PC-9 (cell line): ENCODE results near the gene POU2AF1.

Source experiments
- EZH2 ChIP-seq: fragments of 200-600 bp; sonication (generic); IDR thresholded peaks from 2 replicates; pipeline ENCODE4 v1.8.0; 2017; ENCODE audit warnings: antibody characterized with exemption, low read depth
- TF ChIP-seq, protein P1 (sequence below): fragments of 200-600 bp; sonication (generic); conservative IDR thresholded peaks from 2 replicates; pipeline ENCODE4 v1.6.1; 2017; ENCODE audit warnings: mixed run types, antibody characterized with exemption, mild to moderate bottlenecking, moderate library complexity

- TF ChIP-seq, protein P1, sequence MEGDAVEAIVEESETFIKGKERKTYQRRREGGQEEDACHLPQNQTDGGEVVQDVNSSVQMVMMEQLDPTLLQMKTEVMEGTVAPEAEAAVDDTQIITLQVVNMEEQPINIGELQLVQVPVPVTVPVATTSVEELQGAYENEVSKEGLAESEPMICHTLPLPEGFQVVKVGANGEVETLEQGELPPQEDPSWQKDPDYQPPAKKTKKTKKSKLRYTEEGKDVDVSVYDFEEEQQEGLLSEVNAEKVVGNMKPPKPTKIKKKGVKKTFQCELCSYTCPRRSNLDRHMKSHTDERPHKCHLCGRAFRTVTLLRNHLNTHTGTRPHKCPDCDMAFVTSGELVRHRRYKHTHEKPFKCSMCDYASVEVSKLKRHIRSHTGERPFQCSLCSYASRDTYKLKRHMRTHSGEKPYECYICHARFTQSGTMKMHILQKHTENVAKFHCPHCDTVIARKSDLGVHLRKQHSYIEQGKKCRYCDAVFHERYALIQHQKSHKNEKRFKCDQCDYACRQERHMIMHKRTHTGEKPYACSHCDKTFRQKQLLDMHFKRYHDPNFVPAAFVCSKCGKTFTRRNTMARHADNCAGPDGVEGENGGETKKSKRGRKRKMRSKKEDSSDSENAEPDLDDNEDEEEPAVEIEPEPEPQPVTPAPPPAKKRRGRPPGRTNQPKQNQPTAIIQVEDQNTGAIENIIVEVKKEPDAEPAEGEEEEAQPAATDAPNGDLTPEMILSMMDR = no peak
- TF ChIP-seq EZH2 = no peak
Measured at GRCh38 chr11:111370270-111370901, 8.7 kb downstream of the POU2AF1 start.
